ENCODE data around the gene MYO5C.
"Not testable (repeated sequence)": the region's sequence is repeated elsewhere in the genome, so short reads cannot be mapped to it uniquely, and the experiment has no call there.

The MYO5C gene

DNA sequence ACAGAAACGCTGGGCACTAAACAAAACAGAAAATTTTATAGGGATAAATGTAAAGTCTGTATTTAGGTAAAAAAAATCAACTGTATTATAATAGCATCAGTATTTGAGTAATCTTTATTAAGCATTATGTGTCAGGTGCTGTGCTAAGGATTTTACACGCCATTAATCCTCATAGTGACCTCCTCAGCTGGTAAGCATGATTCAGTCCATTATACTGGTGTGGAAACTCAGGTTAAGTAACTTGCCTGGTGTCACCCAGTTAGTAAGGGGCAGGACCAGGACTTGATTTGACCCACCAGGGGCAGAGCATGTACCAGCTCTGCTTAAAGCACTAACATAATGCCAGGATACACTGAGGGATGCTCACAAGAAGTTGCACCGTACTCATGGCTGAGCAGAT is 4.8 kb downstream of the MYO5C start:
- peaks cover 40% of the 10 kb centered on the region for H3K4me1 Mint-ChIP-seq
- DNase-seq = no peak
- peaks cover 9% of the 10 kb centered on the region for H3K9me3 Mint-ChIP-seq
- peaks cover 6% of the 10 kb centered on the region for H3K36me3 Mint-ChIP-seq (ENCODE audit: low read depth)
- TF ChIP-seq, protein P1, sequence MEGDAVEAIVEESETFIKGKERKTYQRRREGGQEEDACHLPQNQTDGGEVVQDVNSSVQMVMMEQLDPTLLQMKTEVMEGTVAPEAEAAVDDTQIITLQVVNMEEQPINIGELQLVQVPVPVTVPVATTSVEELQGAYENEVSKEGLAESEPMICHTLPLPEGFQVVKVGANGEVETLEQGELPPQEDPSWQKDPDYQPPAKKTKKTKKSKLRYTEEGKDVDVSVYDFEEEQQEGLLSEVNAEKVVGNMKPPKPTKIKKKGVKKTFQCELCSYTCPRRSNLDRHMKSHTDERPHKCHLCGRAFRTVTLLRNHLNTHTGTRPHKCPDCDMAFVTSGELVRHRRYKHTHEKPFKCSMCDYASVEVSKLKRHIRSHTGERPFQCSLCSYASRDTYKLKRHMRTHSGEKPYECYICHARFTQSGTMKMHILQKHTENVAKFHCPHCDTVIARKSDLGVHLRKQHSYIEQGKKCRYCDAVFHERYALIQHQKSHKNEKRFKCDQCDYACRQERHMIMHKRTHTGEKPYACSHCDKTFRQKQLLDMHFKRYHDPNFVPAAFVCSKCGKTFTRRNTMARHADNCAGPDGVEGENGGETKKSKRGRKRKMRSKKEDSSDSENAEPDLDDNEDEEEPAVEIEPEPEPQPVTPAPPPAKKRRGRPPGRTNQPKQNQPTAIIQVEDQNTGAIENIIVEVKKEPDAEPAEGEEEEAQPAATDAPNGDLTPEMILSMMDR (IDR thresholded peaks at IDR 0.05) = no peak
- H3K27ac Mint-ChIP-seq = peak overlapping the region; percentile 3
- no peak overlapping the region for H3K4me3 Mint-ChIP-seq
- H3K27me3 Mint-ChIP-seq (ENCODE audit: low read depth, poor library complexity) = peaks cover 42% of the 10 kb centered on the region

DNA sequence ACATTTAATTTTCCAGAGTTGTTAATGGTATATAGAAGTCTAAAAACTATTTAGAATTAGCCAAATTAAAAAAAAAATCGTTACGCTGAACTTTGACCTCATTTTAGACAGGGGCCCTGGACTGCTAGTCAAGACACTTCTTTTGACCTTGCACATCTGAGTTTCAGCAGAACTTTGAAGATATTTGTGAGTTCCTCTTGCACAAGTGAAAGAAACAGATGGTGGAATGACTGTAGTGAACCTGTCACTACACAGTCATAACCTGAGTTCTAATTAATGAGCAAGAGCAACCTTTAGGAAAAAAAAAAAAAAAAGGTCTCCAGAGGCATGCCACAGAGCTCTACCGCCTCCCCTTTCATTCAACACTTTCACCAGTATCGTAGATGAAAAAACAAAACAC is 5.3 kb downstream of the MYO5C start:
- peaks cover 41% of the 10 kb centered on the region for H3K27me3 Mint-ChIP-seq (ENCODE audit: low read depth, poor library complexity)
- peak overlapping the region; percentile 3 for H3K27ac Mint-ChIP-seq
- TF ChIP-seq, protein P1 (IDR thresholded peaks at IDR 0.05) = no peak
- H3K9me3 Mint-ChIP-seq = peaks cover 13% of the 10 kb centered on the region
- peaks cover 6% of the 10 kb centered on the region for H3K36me3 Mint-ChIP-seq (ENCODE audit: low read depth)
- H3K4me1 Mint-ChIP-seq = peaks cover 40% of the 10 kb centered on the region
- DNase-seq = no peak
- no peak overlapping the region for H3K4me3 Mint-ChIP-seq

DNA sequence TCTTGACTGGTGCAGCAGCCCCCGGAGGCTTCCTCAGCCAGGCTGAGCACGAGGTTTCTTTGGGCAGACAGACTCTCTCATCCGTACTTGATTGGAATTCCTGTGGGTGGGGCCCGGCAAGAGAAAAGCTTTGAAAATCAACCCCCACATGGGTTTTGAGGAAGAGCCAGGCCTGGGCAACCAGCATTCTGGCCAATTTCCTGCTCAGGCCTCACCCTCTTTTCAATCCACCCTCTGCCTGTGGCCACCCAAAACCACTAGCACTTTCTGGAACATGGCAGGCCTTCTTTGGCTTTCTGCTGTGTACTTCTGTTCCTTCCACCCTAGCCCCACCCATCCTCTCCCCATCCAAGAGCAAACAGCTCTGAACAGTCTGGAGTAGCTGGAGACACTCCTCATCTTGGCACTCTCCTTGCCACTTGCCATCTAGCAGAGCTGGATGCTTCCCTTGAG is 5.9 kb downstream of the MYO5C start:
- Mint-ChIP-seq H3K27me3 (ENCODE audit: low read depth, poor library complexity) (peaks cover 37% of the 10 kb centered on the region), H3K27ac (no peak overlapping the region), H3K4me3 (no peak overlapping the region), H3K9me3 (peaks cover 14% of the 10 kb centered on the region), H3K36me3 (ENCODE audit: low read depth) (peaks cover 7% of the 10 kb centered on the region), H3K4me1 (peaks cover 40% of the 10 kb centered on the region)
- DNase-seq = no peak
- TF ChIP-seq, protein P1 (IDR thresholded peaks at IDR 0.05) = no peak

DNA sequence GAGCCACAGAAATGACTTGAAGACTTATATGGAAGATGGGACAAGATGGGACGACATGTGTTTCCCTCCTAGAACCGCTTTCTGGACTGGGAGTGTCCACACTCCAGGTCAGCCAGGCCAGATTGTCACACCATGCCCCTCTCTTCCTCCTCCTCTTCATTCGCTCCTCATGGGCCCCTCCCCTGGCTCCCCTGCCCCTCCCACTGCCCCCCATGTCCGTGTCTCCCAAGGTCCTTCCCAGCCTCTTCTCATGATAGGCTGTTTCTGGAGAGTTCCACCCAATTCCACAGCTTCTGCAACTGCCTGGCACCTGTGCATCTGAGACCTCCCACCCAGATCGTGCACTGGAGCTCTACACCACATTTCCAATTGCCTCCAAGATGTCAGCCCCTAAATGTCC is 6.6 kb downstream of the MYO5C start:
- no peak overlapping the region for H3K27ac Mint-ChIP-seq
- DNase-seq = no peak
- H3K9me3 Mint-ChIP-seq = peaks cover 21% of the 10 kb centered on the region
- TF ChIP-seq, protein P1 (IDR thresholded peaks at IDR 0.05) = no peak
- H3K4me3 Mint-ChIP-seq = no peak overlapping the region
- H3K27me3 Mint-ChIP-seq (ENCODE audit: low read depth, poor library complexity) = peaks cover 30% of the 10 kb centered on the region
- peaks cover 40% of the 10 kb centered on the region for H3K4me1 Mint-ChIP-seq
- peaks cover 11% of the 10 kb centered on the region for H3K36me3 Mint-ChIP-seq (ENCODE audit: low read depth)

DNA sequence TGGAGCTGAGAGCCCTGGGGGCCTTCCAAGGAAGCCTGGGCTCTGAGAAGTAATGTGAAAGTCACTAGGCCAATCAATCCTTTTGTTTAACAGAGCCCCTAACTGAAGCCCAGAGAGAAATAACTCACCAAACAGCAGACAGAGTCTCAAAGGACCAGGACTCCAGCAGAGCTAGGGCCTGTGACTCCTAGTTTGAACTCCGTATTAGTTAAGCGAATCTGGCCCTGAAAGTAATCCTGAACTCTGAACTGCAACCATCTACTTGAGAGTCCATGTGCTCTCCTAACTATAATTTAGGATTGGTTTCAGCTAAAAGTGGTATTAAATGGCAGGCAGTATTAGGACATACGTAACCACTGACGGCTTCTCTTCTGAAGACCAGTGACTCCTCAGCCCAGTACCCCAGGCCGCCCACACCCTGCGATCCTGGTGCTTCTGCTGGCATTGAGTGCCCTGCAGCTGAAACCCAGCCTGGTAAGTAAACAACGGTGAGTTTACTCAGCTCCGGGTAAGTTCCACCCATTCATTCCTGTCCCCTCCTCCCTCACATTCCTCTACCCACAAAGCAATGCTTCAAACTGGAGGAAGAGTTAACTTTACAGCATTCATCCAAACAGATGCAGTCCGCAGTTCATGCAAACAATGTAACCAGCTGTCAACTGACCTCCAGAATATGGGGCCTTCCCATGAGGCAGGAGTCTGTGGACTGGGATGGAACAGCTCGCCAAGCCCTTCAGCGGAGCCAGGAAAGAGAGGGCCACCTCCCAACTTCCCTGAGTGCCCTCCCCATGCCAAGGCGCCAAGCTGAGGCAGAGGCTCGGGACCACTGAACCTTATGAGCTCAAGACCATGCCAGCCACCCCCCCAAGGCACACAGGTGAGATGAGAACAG is 7.3 kb downstream of the MYO5C start:
- H3K27me3 Mint-ChIP-seq (ENCODE audit: low read depth, poor library complexity) = peaks cover 23% of the 10 kb centered on the region
- no peak overlapping the region for H3K4me3 Mint-ChIP-seq
- TF ChIP-seq, protein P1 (IDR thresholded peaks at IDR 0.05) = no peak
- peaks cover 40% of the 10 kb centered on the region for H3K4me1 Mint-ChIP-seq
- H3K36me3 Mint-ChIP-seq (ENCODE audit: low read depth) = peaks cover 11% of the 10 kb centered on the region
- H3K9me3 Mint-ChIP-seq = peaks cover 22% of the 10 kb centered on the region
- DNase-seq = no peak
- peak overlapping the region; percentile 83 for H3K27ac Mint-ChIP-seq

DNA sequence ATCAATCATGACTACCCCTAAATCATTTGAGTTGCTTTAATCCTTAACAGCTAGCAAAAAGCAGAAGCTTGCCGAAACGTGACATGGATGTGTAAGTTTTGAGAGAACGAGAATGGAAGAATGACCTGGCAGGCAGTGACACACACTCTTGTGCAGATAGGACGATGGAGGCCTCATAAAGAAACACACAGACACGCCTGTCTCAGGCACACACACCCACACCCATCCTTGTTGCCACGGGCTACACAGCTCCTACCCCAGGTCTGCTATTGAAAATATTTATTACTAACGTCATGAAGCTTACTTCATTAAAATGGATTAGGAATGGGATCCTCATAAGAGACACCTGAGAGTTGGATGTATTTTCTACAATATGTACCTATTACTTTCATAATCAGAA is 8.5 kb downstream of the MYO5C start:
- peak overlapping the region; percentile 48 for H3K27ac Mint-ChIP-seq
- TF ChIP-seq, protein P1 (IDR thresholded peaks at IDR 0.05) = no peak
- H3K27me3 Mint-ChIP-seq (ENCODE audit: low read depth, poor library complexity) = peaks cover 14% of the 10 kb centered on the region
- H3K36me3 Mint-ChIP-seq (ENCODE audit: low read depth) = peaks cover 11% of the 10 kb centered on the region
- H3K4me1 Mint-ChIP-seq = peaks cover 44% of the 10 kb centered on the region
- peaks cover 22% of the 10 kb centered on the region for H3K9me3 Mint-ChIP-seq
- DNase-seq = no peak
- H3K4me3 Mint-ChIP-seq = no peak overlapping the region

DNA sequence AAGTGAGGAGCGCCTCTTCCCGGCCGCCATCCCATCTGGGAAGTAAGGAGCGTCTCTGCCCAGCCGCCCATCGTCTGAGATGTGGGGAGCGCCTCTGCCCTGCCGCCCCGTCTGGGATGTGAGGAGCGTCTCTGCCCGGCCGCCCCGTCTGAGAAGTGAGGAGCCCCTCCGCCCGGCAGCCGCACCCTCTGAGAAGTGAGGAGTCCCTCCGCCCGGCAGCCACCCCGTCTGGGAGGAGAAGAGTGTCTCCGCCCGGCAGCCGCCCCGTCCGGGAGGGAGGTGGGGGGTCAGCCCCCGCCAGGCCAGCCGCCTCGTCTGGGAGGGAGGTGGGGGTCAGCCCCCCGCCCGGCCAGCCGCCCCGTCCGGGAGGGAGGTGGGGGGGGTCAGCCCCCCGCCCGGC is 9.7 kb downstream of the MYO5C start:
- not testable (repeated sequence) for H3K4me3 Mint-ChIP-seq; DNase-seq; H3K27me3 Mint-ChIP-seq (ENCODE audit: low read depth, poor library complexity); H3K27ac Mint-ChIP-seq
- H3K9me3 Mint-ChIP-seq = peaks cover 22% of the 10 kb centered on the region
- peaks cover 54% of the 10 kb centered on the region for H3K4me1 Mint-ChIP-seq
- H3K36me3 Mint-ChIP-seq (ENCODE audit: low read depth) = peaks cover 11% of the 10 kb centered on the region

Data from nephron progenitor cell (in vitro differentiated cells).